Endodermal cell (in vitro differentiated cells): ENCODE measurements around the gene SLC22A5. TPM values are rescaled to one million over a fixed set of nuclear protein-coding genes. Genes with fewer than 3 reads are reported as not detected.

Experiments
- DNase-seq: peaks from one replicate; pipeline ENCODE4 v3.0.0-alpha.2; 2017
- H3K27ac ChIP-seq: 2 replicates; pipeline ENCODE4 v1.5.1; 2013; ENCODE audit warnings: mild to moderate bottlenecking, low read depth, low read length, moderate library complexity
- H3K27me3 ChIP-seq: 2 replicates; pipeline ENCODE4 v1.6.1; 2013; ENCODE audit warnings: mild to moderate bottlenecking, low read length, moderate library complexity; ENCODE audit not compliant: insufficient read depth, control insufficient read depth, poor library complexity, severe bottlenecking
- H3K36me3 ChIP-seq: 2 replicates; pipeline ENCODE4 v1.7.0; 2013; ENCODE audit warnings: mild to moderate bottlenecking, low read length, moderate library complexity; ENCODE audit not compliant: control insufficient read depth, insufficient read depth
- H3K4me1 ChIP-seq: one replicate; pipeline ENCODE4 v1.7.0; 2013; ENCODE audit warnings: low read length; ENCODE audit not compliant: control insufficient read depth, insufficient read depth
- H3K4me3 ChIP-seq: 2 replicates; pipeline ENCODE4 v1.5.1; 2013; ENCODE audit warnings: mild to moderate bottlenecking, low read length, moderate library complexity
- H3K9ac ChIP-seq: 2 replicates; pipeline ENCODE4 v1.6.1; 2013; ENCODE audit warnings: mild to moderate bottlenecking, low read length, moderate library complexity; ENCODE audit not compliant: poor library complexity, severe bottlenecking; ENCODE audit errors: extremely low read depth
- H3K9me3 ChIP-seq: 2 replicates; pipeline ENCODE4 v1.6.1; 2013; ENCODE audit warnings: mild to moderate bottlenecking, low read length, moderate library complexity; ENCODE audit not compliant: control insufficient read depth
- H3K27ac Mint-ChIP-seq: 2 replicates; pipeline ENCODE4 v1.8.0; 2020; ENCODE audit warnings: mixed read lengths
- H3K27me3 Mint-ChIP-seq: 2 replicates; pipeline ENCODE4 v1.8.0; 2021; ENCODE audit warnings: mild to moderate bottlenecking, mixed read lengths; ENCODE audit not compliant: insufficient read depth
- H3K36me3 Mint-ChIP-seq: 2 replicates; pipeline ENCODE4 v1.8.0; 2020; ENCODE audit warnings: low read depth, mixed read lengths
- H3K4me1 Mint-ChIP-seq: 2 replicates; pipeline ENCODE4 v1.8.0; 2020; ENCODE audit warnings: mixed read lengths
- H3K4me3 Mint-ChIP-seq: 2 replicates; pipeline ENCODE4 v1.8.0; 2020; ENCODE audit warnings: mild to moderate bottlenecking, moderate library complexity, mixed read lengths
- H3K9me3 Mint-ChIP-seq: 2 replicates; pipeline ENCODE4 v1.8.0; 2020; ENCODE audit warnings: mild to moderate bottlenecking, mixed read lengths
- CTCF ChIP-seq: fragments of 200-600 bp; sonication (generic); conservative IDR thresholded peaks from 2 replicates; pipeline ENCODE4 v1.5.0; 2021; ENCODE audit warnings: antibody characterized with exemption, mild to moderate bottlenecking
- WGBS, 2 experiments: methylation state at CpG; one replicate each; pipeline versions ENCODE4 v1.1.5 to v1.1.7; 2013; ENCODE audit warnings: missing lambda C conversion rate in 2 of 2, mixed read lengths in 1 of 2; ENCODE audit not compliant: insufficient coverage in 1 of 2, insufficient read length in 1 of 2; 5-methylcytosine and 5-hydroxymethylcytosine counted together
- total RNA-seq, 2 donors: library from RNA; stranded (reverse); fragmentation: NEBNext Ultra II Directional in 1 of 2; extraction: Animal tissue kit (Norgen Biotek cat#: 25700) in 1 of 2; gene quantifications; 2 replicates in 1 of 2; 3 replicates in 1 of 2; pipeline ENCODE4 v1.2.1, GENCODE V29; 2021

The SLC22A5 gene
- total RNA-seq, 2 donors from 2014 or later, result 4.9 to 8.2 TPM

- H3K9me3 ChIP-seq, result no peaks in the 10 kb centered on the region
- no peaks in the 10 kb centered on the region for H3K4me1 ChIP-seq
- no peak for TF ChIP-seq CTCF
- Mint-ChIP-seq H3K27ac (no peak overlapping the region), H3K4me3 (no peak overlapping the region), H3K4me1 (peaks cover 6% of the 10 kb centered on the region), H3K27me3 (peaks cover 2% of the 10 kb centered on the region), H3K9me3 (peaks cover 18% of the 10 kb centered on the region), H3K36me3 (no peaks in the 10 kb centered on the region)
- no peak overlapping the region for H3K27ac ChIP-seq
- H3K4me3 ChIP-seq, result no peak overlapping the region
- H3K27me3 ChIP-seq, result no peaks in the 10 kb centered on the region
- H3K36me3 ChIP-seq, result no peaks in the 10 kb centered on the region
- no peak overlapping the region for H3K9ac ChIP-seq
- no peak for DNase-seq
These were observed 30.0 kb upstream of the SLC22A5 start for GRCh38 chr5:132339502-132339901.

DNA sequence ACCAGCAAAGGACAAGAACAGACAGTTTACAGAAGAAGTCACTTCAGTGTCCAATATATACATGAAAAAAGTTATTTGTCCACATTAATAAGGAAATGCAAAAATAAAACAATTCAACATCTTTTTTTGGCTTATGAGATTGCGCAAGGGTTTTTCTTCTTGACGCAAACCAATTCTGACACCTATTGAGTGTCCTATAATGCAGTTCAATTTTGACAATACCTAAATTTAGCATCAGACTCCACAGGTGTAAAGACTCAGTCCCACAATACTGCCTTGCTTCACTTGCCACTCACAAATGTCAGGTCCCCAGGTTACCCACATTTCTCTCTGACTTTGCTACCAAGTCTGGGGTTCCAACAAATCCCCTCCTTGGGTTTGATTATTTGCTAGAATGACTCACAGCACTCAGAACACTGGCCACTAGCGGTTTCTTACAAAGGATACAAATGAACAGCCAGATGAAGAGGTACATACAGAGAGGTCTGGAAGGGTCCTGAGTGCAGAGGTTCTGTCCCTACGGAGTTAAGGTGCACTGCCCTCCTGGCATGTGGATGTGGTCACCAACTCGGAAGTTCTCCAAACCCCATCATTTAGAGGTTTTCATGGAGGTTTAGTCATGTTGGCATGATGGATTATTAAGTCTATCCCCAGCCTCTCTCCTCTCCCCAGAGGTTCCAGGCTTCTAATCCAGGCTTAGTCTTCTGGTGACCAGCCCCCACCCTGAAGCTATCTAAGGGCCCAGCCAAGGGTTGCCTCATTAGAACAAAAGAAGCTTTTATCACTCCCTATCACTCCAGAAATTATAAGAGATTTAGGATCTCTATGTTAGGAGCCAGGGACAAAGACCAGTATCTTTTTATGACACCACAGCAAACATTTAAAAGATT, 27.0 kb upstream of the SLC22A5 start:
- H3K27ac Mint-ChIP-seq, result no peak overlapping the region
- H3K4me1 ChIP-seq, result no peaks in the 10 kb centered on the region
- no peak overlapping the region for H3K27ac ChIP-seq
- no peaks in the 10 kb centered on the region for H3K27me3 ChIP-seq
- H3K4me3 ChIP-seq, result no peak overlapping the region
- no peak overlapping the region for H3K9ac ChIP-seq
- no peak for TF ChIP-seq CTCF
- no peak overlapping the region for H3K4me3 Mint-ChIP-seq
- H3K36me3 ChIP-seq, result no peaks in the 10 kb centered on the region
- H3K9me3 ChIP-seq, result no peaks in the 10 kb centered on the region
- peaks cover 3% of the 10 kb centered on the region for H3K36me3 Mint-ChIP-seq
- H3K27me3 Mint-ChIP-seq, result peaks cover 2% of the 10 kb centered on the region
- WGBS, 2 experiments, result 66 to 93% methylated on average over 2 to 4 of the region's 5 CpGs
- H3K9me3 Mint-ChIP-seq, result peaks cover 28% of the 10 kb centered on the region
- H3K4me1 Mint-ChIP-seq, result peaks cover 6% of the 10 kb centered on the region
- no peak for DNase-seq

DNA sequence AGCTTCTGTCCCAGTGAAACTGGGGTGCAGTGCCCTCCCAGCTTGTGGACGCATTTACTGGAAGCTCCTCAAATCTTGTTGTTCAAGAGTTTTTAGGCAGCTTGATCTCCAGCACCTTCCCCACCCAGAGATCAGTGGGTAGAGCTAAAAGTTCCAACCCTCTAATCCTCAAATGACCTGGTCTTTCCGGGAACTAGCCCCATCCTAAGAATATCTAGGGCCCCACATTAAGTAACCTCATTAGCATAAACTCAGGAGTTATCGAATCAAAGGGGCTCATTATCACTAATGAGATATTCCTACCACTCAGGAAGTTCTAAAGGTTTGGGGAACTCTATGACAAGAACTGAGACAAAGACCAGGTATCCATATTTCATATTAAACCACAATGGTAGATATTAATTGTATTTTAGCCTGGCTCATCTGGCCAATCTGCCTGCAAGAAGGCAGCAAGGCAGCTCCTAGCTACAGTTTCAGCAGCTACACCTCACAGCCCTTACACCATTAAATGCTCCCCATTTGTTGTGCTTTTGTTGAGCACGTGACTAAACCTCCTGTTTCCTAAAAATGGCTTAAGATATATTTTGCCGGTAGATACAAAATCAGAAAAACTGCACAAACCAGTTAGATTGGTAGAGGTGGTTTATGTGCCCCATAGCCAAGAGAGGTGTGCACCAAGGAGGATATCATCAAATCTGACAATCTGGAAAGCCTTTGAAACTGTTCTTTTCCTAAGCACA, 24.6 kb upstream of the SLC22A5 start:
- Mint-ChIP-seq H3K27me3 (peaks cover 3% of the 10 kb centered on the region), H3K4me1 (peaks cover 6% of the 10 kb centered on the region), H3K36me3 (peaks cover 6% of the 10 kb centered on the region), H3K27ac (no peak overlapping the region), H3K4me3 (no peak overlapping the region), H3K9me3 (peaks cover 31% of the 10 kb centered on the region)
- Histone ChIP-seq H3K4me1 (no peaks in the 10 kb centered on the region), H3K9ac (no peak overlapping the region), H3K9me3 (peaks cover 1% of the 10 kb centered on the region), H3K4me3 (no peak overlapping the region), H3K36me3 (no peaks in the 10 kb centered on the region), H3K27me3 (no peaks in the 10 kb centered on the region), H3K27ac (no peak overlapping the region)
- no peak for DNase-seq
- WGBS, 2 experiments, result 82 to 93% methylated on average over 3 to 5 of the region's 5 CpGs
- no peak for TF ChIP-seq CTCF
